Cardiac ventricle fibroblast (primary cell): ENCODE measurements around the gene KCNJ4. TPM values are rescaled to one million over a fixed set of nuclear protein-coding genes. Genes with fewer than 3 reads are reported as not detected.

ENCODE experiments used
- total RNA-seq: library from RNA; depleted of rRNA; stranded (reverse); fragments of >200 nt; gene quantifications from 2 replicates; pipeline ENCODE4 v1.2.3, GENCODE V29; 2015

KCNJ4 gene
- not detected in 2 replicates for total RNA-seq

DNA sequence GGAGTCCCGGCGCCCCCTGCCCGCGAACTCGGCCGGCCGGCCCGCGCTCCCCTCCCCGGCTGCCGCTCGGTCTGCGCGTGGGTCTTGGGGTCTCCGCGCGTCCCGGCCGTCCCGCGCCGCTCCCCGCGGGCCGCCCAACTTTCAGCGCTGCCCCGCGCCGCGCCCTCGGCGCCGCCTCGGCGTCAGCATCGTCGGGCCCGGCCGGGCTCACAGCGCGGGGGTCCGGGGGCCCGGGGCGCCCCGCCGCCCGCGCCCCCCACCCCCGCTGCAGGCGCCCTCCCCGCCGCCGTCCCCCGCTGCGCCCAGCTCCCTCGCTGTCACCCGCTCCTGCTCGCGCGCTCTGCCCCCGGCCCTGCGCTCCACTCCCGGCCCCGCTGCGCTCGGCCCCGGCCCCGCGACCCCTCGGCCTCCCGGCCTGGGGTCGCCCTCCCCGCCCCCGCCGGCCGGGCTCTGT, at the start of gene KCNJ4:
Gene KCNJ4, minus strand, starts transcription at position 124 of the 454 bp plus-strand sequence. CDS start 27,067 bp downstream, outside the sequence.

GRCh38 chr22:38467904-38468442, 13.0 kb upstream of the KCNJ4 start, which contains the start of gene KDELR3:
KDELR3 (plus strand) TSS chr22:38468096; CDS start chr22:38468234, 138 bp downstream.

Other genes with a start within 250 kb of the KCNJ4 start
- 41.1 and 57.6 TPM in 2 replicates for gene TMEM184B, start 182.2 kb downstream of the KCNJ4 start, total RNA-seq
- 38.1 and 47.5 TPM in 2 replicates for gene CSNK1E, start 137.8 kb downstream of the KCNJ4 start, total RNA-seq
- 92.5 and 107 TPM in 2 replicates for gene KDELR3, start 12.9 kb upstream of the KCNJ4 start, total RNA-seq
- 200 and 208 TPM in 2 replicates for gene DDX17, start 51.1 kb upstream of the KCNJ4 start, total RNA-seq
- 0.06 and 0.10 TPM in 2 replicates for gene DMC1, start 115.0 kb upstream of the KCNJ4 start, total RNA-seq
- 0.15 and 0.37 TPM in 2 replicates for gene FAM227A, start 201.2 kb upstream of the KCNJ4 start, total RNA-seq
- 24.0 and 33.6 TPM in 2 replicates for gene CBY1, start 201.4 kb upstream of the KCNJ4 start, total RNA-seq
- 30.9 and 39.4 TPM in 2 replicates for gene TOMM22, start 226.8 kb upstream of the KCNJ4 start, total RNA-seq
- gene JOSD1, start 245.7 kb upstream of the KCNJ4 start, total RNA-seq: 43.0 and 64.1 TPM in 2 replicates